HL-60 (cell line): Measurements from ENCODE around the gene MORF4L2.

Experiments used
- CTCF ChIP-seq: IDR thresholded peaks from one replicate; pipeline ENCODE4 v1.5.1; 2011; ENCODE audit warnings: low read length, control low read depth, inconsistent platforms; ENCODE audit not compliant: insufficient read depth
- GABPA ChIP-seq: IDR thresholded peaks from 2 replicates; pipeline ENCODE4 v1.6.1; 2012; ENCODE audit warnings: low read depth
- POLR2AphosphoS5 ChIP-seq: IDR thresholded peaks from 2 replicates; pipeline ENCODE4 v1.6.1; 2012; ENCODE audit warnings: low read depth
- REST ChIP-seq: IDR thresholded peaks from 2 replicates; pipeline ENCODE4 v1.6.1; 2012; ENCODE audit warnings: low read depth; ENCODE audit not compliant: insufficient replicate concordance

GRCh38 chrX:103666202-103667107 is 20.0 kb downstream of the MORF4L2 start:
- TF ChIP-seq CTCF (no peak), GABPA (no peak), POLR2AphosphoS5 (no peak), REST (no peak)
